ENCODE measurements around the gene ALDH3B1.

The ALDH3B1 gene

GRCh38 chr11:68071281-68072048 is 61.3 kb downstream of the ALDH3B1 start:
- H3K4me3 ChIP-seq (ENCODE audit: low read length) = no peak overlapping the region
- TF ChIP-seq, protein P1, sequence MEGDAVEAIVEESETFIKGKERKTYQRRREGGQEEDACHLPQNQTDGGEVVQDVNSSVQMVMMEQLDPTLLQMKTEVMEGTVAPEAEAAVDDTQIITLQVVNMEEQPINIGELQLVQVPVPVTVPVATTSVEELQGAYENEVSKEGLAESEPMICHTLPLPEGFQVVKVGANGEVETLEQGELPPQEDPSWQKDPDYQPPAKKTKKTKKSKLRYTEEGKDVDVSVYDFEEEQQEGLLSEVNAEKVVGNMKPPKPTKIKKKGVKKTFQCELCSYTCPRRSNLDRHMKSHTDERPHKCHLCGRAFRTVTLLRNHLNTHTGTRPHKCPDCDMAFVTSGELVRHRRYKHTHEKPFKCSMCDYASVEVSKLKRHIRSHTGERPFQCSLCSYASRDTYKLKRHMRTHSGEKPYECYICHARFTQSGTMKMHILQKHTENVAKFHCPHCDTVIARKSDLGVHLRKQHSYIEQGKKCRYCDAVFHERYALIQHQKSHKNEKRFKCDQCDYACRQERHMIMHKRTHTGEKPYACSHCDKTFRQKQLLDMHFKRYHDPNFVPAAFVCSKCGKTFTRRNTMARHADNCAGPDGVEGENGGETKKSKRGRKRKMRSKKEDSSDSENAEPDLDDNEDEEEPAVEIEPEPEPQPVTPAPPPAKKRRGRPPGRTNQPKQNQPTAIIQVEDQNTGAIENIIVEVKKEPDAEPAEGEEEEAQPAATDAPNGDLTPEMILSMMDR (conservative IDR thresholded peaks at IDR 0.05; ENCODE audit: low read length) = no peak
- no peak for DNase-seq (ENCODE audit: low read depth)

DNA sequence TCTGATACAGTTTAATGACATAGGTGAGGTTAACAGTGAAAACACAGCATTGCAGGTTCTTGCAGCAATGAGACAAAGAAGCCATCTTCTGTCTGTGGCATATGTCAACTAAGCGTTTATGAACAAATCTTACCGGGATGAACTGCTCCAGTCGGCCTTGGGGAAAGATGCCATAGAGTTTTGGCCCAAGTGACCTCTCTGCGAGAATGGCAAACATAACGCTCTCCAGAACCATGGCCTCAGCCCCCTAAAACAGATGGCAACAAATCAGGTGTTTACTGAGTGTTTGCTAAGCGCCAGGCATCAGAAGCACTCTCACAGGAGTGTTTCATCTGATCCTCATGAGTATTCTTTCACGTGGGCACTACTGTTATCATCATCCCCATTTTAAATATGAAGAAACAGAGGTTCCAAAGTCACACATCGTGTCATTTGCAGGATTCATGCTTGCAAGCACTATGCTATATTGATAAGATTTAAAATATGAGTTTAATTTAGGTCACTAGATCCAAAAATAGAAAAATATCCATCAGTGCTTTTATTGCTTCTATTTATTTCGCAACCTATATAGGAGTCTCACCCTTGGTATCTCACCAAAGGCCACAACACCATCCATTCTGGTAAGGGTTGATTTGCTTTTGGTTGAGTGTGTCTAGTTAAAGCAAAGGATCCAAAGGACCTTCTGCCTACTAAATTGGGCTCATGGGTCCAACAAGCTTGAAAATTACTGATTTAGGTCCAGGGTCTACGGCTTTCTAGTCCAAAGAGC is 64.6 kb downstream of the ALDH3B1 start:
- no peak overlapping the region for H3K4me3 ChIP-seq (ENCODE audit: low read length)
- DNase-seq (ENCODE audit: low read depth) = no peak
- TF ChIP-seq, protein P1 (conservative IDR thresholded peaks at IDR 0.05; ENCODE audit: low read length) = no peak

GRCh38 chr11:68076371-68077042 is 66.4 kb downstream of the ALDH3B1 start:
- TF ChIP-seq, protein P1 (conservative IDR thresholded peaks at IDR 0.05; ENCODE audit: low read length) = no peak
- H3K4me3 ChIP-seq (ENCODE audit: low read length) = no peak overlapping the region
- DNase-seq (ENCODE audit: low read depth) = no peak

DNA sequence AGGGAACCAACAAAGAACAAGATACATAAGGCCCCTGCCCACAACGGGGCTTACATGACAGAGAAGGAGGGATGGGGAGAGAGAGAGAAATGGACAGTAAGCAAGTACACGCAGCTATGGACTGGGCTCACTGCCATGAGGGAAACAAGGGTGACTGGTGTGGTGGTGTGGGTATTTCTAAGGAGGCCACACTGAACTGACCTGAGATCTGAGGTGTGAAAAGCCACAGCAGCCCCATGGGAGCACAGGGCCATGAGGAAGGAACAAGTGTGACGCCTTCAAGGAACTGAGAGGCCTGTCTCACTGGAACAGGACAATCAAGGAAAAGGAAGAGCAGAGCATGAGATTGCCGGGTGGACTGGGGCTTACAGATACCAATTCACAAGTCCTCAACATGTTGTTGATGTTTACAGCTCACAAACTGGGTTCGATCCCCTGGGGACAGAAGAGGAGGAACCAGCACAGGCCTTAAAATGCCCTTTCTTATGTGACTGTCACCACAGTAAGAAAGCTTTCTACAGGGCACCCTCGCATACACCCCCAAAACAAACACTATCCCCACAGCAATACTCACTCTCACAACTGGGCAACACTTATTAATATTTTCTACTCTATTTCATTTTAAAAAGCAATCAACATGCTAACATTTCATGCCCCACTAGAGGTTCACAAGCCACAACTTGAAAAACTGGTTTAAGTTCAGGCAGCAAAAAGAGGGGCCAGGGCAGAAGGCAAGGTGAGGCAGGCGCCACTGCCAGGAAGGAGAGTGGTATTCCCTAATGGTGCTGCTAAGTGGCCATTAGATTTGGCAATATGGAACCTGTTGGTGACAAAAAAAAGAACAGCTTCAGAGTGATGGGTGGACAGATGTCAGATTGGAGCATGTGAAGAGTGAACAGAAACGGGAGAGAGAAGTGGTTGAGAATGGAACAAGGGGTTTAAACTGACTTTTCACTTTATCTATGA is 67.8 kb downstream of the ALDH3B1 start:
- H3K4me3 ChIP-seq (ENCODE audit: low read length) = no peak overlapping the region
- no peak for DNase-seq (ENCODE audit: low read depth)
- TF ChIP-seq, protein P1 (conservative IDR thresholded peaks at IDR 0.05; ENCODE audit: low read length) = no peak

Measured in AG10803 (cell line).